Skeletal muscle satellite cell (primary cell): ENCODE data around the gene MMAA. TPM values are rescaled to one million over a fixed set of nuclear protein-coding genes. Genes with fewer than 3 reads are reported as not detected.
"Not testable (repeated sequence)": the region's sequence is repeated elsewhere in the genome, so short reads cannot be mapped to it uniquely, and the experiment has no call there.

Experiments used
- H3K27me3 ChIP-seq: 2 replicates; pipeline ENCODE4 v1.7.0; 2013; ENCODE audit warnings: low read length; ENCODE audit not compliant: control insufficient read depth, insufficient read depth
- H3K36me3 ChIP-seq: 2 replicates; pipeline ENCODE4 v1.7.0; 2013; ENCODE audit warnings: mild to moderate bottlenecking, control low read depth, low read length; ENCODE audit not compliant: insufficient read depth
- H3K4me1 ChIP-seq: 2 replicates; pipeline ENCODE4 v1.7.0; 2013; ENCODE audit warnings: low read length; ENCODE audit not compliant: control insufficient read depth, insufficient read depth
- H3K4me2 ChIP-seq: 2 replicates; pipeline ENCODE4 v1.7.0; 2013; ENCODE audit warnings: mild to moderate bottlenecking, low read length
- H3K4me3 ChIP-seq: 2 replicates; pipeline ENCODE4 v1.7.0; 2013; ENCODE audit warnings: low read length
- H3K9ac ChIP-seq: 2 replicates; pipeline ENCODE4 v1.7.0; 2013; ENCODE audit warnings: mild to moderate bottlenecking, low read depth, low read length, moderate library complexity
- H3K9me3 ChIP-seq: replicated peaks from 2 replicates; pipeline ENCODE4 v1.7.0; 2013; ENCODE audit warnings: mild to moderate bottlenecking, control low read depth, low read length
- total RNA-seq: library from RNA; depleted of rRNA; stranded (reverse); fragments of >200 nt; gene quantifications from 2 replicates; pipeline ENCODE4 v1.2.3, GENCODE V29; 2012; rRNA removed

The MMAA gene
- total RNA-seq: 3.1 and 4.1 TPM in 2 replicates

DNA sequence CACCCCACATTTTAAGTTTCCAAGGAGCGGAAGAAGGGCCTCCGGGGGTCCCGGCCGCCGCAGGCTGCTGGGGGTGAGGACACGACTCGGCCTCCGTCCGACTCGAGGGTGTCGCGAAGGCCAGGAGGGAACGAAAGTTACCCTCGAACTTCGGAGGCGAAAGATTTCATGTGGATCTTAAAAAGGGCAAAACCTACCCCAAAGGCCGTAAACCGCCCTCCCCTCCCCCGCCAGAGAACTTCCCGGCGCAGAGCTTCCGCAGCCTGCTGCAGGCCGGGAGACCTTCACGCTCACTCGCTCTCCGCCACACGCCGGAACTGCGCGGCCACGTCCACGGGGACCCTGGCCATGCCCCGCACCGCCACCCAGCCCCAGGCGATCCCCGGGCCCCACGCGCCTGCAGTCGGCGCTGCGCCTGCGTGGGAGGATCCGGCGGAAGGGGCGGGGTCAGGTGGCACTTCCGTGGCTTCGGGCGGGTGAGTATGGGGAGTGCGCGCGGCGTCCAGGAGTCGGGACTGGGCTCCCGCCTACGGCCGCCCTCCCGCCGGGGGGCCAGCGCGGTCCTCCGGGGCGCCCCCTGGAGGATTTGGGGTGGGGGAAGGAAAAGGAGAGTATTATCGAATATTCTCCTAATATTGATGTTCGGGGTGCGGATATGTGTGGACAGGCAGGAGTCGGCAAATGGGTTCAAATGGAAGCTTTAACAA lies at the start of gene MMAA:
MMAA (plus strand) TSS at position 454 of the 707 bp plus-strand sequence. CDS start 19,755 bp downstream, outside the sequence.
- Histone ChIP-seq H3K4me1 (peaks cover 21% of the 10 kb centered on the region), H3K9ac (peak within 1 kb of the TSS; percentile 100), H3K4me3 (peak within 1 kb of the TSS; percentile 97), H3K9me3 (no peaks in the 10 kb centered on the region), H3K27me3 (no peaks in the 10 kb centered on the region), H3K4me2 (peak within 1 kb of the TSS; percentile 85), H3K36me3 (no peaks in the 10 kb centered on the region)

DNA sequence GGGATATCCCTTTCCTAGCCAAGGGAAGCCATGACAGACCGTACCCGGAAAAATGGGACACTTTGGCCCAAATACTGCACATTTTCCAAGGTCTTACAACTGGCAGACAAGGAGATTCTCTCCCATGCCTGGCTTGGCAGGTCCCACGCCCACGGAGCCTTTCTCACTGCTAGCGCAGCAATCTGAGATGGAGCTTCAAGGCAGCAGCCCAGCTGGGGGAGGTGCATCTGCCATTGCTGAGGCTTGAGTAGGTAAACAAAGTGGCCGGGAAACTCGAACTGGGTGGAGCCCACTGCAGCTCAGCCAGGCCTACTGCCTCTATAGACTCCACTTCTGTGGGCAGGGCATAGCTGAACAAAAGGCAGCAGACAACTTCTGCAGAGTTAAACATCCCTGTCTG lies 44.6 kb upstream of the MMAA start:
- not testable (repeated sequence) for H3K27me3 ChIP-seq, H3K4me2 ChIP-seq, H3K9ac ChIP-seq, H3K9me3 ChIP-seq, H3K4me1 ChIP-seq, H3K4me3 ChIP-seq, H3K36me3 ChIP-seq

DNA sequence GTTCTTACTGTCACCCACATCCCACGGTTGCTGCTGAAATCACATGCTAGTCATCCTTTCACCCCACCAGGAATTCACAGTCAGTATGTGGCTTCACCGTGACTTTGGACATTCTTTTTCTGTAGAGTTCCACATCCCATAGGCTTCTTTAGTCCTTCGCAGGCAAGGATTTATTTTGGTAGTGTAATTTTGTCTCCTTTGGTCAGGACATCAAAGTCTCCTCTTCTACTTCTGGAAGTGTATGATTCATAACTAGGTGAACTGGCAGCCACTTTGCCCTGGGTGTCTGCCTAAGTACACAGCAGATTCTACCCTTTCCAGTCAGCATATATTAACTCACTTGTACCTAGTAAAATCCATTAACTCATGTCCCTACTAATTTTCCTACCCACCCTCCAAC lies 38.3 kb upstream of the MMAA start:
- Histone ChIP-seq H3K4me3 (no peak overlapping the region), H3K4me1 (no peaks in the 10 kb centered on the region), H3K36me3 (no peaks in the 10 kb centered on the region), H3K27me3 (peaks cover 10% of the 10 kb centered on the region), H3K9ac (no peak overlapping the region), H3K4me2 (no peak overlapping the region), H3K9me3 (no peaks in the 10 kb centered on the region)

DNA sequence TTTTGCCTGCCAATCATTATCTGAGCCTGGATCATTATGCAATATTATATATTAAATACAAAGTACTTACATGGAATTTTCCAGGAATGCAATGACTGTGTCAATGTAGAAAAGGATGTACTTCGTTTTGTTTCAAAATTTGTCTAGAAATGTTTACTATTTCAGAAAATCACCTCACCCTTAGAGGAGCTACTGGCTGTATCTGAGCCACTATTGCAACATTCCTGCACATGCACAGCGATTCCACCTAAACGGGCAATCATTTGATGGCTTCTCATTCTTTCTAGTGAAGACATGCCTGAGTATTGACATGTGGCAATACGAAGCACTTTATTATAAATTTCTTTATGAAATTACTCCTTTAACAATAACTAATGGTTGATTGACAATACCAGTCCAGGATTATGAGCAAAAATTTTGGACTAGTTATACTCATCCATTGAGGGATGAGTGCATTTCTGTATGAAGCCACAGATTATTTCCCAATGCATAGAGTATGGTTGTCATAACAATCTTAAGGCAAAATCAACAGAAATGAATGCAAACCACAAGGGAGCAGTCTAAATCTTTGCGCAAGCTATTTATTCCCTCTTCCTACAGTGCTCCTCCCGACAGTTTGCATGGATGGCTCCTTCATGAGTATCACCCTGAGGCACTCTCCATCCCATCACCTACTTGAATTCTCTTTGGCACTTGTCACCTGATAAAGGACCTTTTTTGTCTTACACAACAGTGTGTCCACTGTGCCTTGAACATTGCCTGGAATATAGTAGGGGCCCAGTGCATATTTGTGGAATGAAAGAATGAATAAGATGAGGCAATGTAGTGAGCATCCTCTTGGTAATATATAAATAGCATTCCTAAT lies 35.8 kb upstream of the MMAA start:
- no peak overlapping the region for H3K9ac ChIP-seq

DNA sequence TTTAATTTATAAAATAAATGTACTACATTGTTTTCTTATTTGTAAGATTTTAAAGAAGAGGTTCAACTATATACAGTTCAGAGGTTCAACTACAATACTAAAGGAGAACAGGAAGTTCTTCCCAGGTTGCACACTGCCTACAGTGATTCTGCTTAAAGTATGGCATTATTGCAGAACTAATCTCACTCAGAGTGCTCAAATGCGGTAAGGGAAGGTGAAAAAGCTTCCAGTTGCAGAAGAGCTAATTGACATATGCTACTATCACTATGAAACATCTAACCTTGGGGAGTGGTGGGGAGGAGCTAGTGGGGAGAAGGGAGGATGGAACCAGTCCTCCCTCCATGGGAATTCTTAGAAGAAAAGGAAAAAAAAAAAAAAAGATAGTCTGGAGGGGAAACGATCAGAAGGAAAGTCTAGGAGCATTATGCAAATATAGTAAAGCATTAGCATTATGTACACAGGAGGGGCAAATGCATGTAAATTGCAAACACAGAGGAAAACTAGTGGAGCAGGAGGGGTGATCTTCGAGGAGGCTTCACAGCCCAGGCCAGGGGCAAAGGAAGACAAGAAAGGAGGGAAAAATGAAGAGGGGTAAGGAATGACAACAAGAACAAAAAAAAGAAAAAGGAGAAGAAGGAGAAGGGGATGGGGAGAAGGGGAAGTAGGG lies 32.0 kb upstream of the MMAA start:
- Histone ChIP-seq H3K9me3 (no peaks in the 10 kb centered on the region), H3K4me2 (no peak overlapping the region), H3K9ac (no peak overlapping the region), H3K36me3 (no peaks in the 10 kb centered on the region), H3K27me3 (peaks cover 14% of the 10 kb centered on the region), H3K4me3 (no peak overlapping the region), H3K4me1 (no peaks in the 10 kb centered on the region)

More for the DNA sequence above, 35.8 kb upstream of the MMAA start:
- Histone ChIP-seq H3K4me3 (no peak overlapping the region), H3K4me2 (no peak overlapping the region), H3K4me1 (no peaks in the 10 kb centered on the region), H3K36me3 (no peaks in the 10 kb centered on the region), H3K27me3 (peaks cover 14% of the 10 kb centered on the region), H3K9me3 (no peaks in the 10 kb centered on the region)

DNA sequence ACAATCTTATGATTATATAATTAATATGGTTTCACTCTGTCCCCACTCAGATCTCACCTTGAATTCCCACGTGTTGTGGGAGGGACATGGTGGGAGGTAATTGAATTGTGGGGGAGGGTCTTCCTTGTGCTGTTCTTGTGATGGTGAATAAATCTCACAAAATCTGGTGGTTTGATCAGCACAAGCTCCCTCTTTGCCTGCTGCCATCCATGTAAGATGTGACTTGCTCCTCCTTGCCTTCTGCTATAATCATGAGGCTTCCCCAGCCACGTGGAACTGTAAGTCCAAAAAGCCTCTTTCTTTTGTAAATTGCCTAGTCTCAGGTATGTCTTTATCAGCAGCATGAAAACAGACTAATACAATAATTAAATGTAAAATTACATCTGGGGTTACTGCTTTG lies 29.8 kb upstream of the MMAA start:
- H3K4me1 ChIP-seq, H3K4me2 ChIP-seq, H3K9ac ChIP-seq, H3K27me3 ChIP-seq, H3K36me3 ChIP-seq, H3K4me3 ChIP-seq, H3K9me3 ChIP-seq: not testable (repeated sequence)

DNA sequence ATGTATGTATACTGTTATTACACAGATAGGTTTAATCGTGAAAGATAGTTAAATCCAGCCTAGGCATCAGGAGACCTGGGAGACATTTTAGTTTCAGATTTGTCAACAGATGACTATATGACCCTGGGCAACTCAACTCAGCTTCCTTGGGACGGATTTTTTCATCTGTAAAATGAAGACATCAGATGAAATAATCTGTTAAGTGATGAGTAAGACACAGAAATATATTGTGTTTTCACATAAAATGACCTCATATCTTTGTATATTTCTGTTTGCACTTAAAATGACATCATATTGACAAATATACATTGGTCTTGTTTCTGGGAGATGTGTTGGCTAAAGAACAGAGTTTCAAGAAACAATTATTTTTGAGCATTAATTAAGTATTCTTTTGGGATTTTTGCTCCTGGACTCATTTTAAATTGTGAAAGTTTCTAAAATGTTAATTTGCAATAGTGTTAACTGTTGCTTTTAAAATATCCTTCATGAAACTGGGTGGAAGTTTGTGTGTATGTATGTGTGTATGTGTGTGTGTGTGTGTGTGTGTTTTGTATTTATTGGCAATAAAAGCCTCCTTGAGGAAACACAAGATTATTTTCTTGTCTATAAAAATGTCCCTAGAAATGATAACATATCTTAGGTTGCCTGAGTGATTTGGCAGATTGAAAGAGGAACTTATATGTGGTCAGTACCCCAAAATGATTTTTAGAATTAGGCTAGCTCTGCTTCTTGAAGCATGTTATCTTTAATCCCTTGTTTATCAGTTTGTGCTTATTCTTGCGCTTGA lies 29.1 kb upstream of the MMAA start:
- no peaks in the 10 kb centered on the region for H3K36me3 ChIP-seq
- no peak overlapping the region for H3K4me3 ChIP-seq
- H3K9ac ChIP-seq: no peak overlapping the region
- no peaks in the 10 kb centered on the region for H3K4me1 ChIP-seq
- peaks cover 4% of the 10 kb centered on the region for H3K27me3 ChIP-seq
- H3K4me2 ChIP-seq: no peak overlapping the region
- no peaks in the 10 kb centered on the region for H3K9me3 ChIP-seq

DNA sequence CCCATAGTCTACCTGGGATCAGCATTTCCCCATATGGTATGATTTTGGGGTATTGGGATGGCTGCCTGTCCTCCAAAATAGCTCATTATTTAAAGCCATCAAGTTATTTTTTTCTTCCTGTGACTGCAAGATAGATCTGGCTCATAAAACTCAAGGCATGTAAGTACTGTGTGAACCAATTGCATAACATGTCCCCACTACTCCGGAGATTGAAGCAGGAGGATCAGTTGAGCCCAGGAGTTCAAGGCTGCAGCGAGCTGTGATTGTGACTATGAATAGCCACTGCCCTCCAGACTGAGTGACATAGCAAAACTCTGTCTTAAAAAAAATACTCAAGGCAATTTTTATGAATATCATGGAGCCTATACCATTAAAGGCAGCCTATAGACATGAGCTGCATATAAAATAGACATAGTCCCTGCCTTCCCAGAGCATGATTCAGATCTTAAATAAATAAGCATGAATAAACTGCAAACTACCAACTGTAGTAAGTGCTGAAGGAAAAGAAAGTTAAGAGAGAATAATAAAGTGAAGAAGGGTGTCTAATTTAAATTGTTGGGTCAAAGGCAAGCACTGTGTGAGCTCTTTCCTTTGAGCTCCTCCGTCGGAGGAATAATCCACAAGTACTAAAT lies 16.9 kb upstream of the MMAA start:
- Histone ChIP-seq H3K4me1 (no peaks in the 10 kb centered on the region), H3K36me3 (no peaks in the 10 kb centered on the region), H3K4me2 (no peak overlapping the region), H3K27me3 (no peaks in the 10 kb centered on the region), H3K4me3 (no peak overlapping the region), H3K9me3 (no peaks in the 10 kb centered on the region), H3K9ac (no peak overlapping the region)

DNA sequence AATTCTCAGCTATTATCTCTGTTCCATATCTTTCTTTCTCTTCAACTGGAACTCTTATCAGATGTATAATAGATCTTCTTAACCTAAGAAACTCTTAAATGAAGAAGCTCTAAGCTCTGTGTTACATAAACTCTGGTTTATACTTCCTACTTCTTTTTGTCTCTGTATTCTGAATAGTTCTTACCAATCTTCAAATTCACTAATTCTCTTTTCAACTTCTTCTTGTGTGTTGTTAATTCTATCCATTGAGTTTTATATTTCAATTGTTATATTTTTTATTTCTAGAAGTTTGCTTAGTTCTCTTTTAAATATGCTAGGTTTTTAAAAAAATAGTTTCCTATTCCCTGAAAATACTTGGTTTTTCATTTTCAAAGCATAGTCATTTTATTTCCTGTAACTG lies 13.2 kb upstream of the MMAA start:
- Histone ChIP-seq H3K9ac (no peak overlapping the region), H3K36me3 (no peaks in the 10 kb centered on the region), H3K4me2 (no peak overlapping the region), H3K4me3 (no peak overlapping the region), H3K9me3 (no peaks in the 10 kb centered on the region), H3K4me1 (no peaks in the 10 kb centered on the region), H3K27me3 (no peaks in the 10 kb centered on the region)

DNA sequence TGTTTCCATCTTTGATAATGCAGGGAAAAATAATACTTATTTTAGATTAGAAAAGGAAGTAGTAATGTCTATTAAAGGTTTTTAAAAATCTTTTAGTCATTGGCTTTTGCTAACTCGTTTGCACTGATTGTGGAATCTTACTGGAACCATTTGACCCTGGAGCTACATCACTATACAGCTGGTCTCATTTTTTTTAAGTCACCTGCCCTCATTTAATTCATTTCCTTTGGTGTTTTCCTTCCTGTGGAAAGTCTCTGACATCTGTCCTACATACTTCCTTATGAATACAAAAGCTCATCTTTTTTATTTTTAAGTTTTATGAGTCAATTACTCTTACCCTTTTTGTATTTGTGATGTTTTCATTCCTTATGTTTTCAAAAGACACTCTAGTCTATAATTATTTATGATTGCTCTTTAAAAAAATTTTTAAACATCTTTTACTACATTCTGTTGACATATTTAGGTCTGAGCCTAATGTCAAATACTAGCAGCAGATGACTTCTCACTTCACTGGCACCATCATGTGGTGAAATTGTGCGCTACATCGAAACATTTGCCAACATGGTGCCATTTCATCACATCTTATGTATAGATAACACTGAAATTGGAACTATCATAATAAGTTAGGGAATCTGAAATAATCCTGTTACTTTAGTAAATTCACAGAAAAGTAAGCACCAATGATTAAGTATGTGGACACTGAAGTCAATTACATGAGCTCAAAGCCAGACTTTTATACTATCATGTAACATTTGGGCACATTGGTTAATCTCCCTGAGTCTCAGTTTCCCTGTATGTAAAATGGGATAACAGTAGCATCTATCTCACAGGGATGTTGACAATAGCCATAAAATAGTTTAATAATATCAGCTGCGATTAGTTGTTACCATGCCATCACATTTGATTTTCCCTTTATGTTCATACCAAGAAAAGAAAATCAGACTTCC lies 9.4 kb upstream of the MMAA start:
- no peaks in the 10 kb centered on the region for H3K27me3 ChIP-seq
- no peaks in the 10 kb centered on the region for H3K4me1 ChIP-seq
- no peak overlapping the region for H3K4me2 ChIP-seq
- no peak overlapping the region for H3K4me3 ChIP-seq
- no peaks in the 10 kb centered on the region for H3K36me3 ChIP-seq
- no peak overlapping the region for H3K9ac ChIP-seq
- H3K9me3 ChIP-seq: no peaks in the 10 kb centered on the region
